Prostate gland (tissue), 2 donors: ENCODE measurements around the gene ASXL2.

ENCODE experiments used
- POLR2A ChIP-seq: fragments of 450-650 bp; IDR thresholded peaks from one replicate; pipeline ENCODE4 v1.6.1; 2016; ENCODE audit warnings: antibody characterized with exemption, mild to moderate bottlenecking
- POLR2AphosphoS5 ChIP-seq: sonication (generic); formaldehyde crosslinking; IDR thresholded peaks from one replicate; pipeline ENCODE4 v1.6.1; 2017; ENCODE audit warnings: antibody characterized with exemption
- TF ChIP-seq, protein P1 (sequence below), 4 experiments: fragments of 200-600 bp in 2 of 4; fragments of 450-650 bp in 2 of 4; sonication (generic) in 2 of 4; IDR thresholded peaks; 1 replicate in 3 of 4; 2 replicates in 1 of 4; pipeline ENCODE4 v1.5.1; 2016 to 2019; ENCODE audit warnings: antibody characterized with exemption in 4 of 4, mild to moderate bottlenecking in 2 of 4, moderate library complexity in 2 of 4

DNA sequence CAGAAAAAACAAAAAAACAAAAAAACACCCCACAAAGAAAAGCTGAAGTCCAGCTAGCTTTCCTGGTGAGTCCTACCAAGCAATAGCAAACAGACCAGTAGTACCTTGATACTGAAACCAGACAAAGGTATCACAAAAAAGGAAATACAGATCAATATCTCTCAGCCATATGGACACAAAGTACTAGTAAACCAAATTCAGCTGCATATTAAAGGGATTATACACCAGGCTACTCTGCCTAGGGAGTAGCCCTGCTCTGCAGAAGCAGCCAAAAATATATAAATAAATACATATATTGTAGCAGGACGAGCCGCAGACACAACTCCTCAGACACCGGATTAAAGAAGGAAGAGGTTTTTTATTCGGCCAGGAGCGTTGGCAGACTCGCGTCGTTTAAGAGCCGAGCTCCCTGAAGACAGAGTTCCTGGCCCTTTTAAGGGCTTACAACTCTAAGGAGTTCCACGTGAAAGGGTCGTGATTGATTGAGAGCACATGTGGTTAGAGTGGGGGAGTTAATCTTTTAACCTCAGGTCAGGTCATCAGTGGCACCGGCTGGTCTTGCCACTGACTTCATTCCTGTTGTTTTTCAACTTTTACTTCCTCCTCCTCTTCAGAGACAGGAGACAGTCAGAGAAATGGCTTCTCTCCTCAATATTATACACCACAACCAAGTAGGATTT, 166.5 kb downstream of the ASXL2 start:
- TF ChIP-seq, protein P1, sequence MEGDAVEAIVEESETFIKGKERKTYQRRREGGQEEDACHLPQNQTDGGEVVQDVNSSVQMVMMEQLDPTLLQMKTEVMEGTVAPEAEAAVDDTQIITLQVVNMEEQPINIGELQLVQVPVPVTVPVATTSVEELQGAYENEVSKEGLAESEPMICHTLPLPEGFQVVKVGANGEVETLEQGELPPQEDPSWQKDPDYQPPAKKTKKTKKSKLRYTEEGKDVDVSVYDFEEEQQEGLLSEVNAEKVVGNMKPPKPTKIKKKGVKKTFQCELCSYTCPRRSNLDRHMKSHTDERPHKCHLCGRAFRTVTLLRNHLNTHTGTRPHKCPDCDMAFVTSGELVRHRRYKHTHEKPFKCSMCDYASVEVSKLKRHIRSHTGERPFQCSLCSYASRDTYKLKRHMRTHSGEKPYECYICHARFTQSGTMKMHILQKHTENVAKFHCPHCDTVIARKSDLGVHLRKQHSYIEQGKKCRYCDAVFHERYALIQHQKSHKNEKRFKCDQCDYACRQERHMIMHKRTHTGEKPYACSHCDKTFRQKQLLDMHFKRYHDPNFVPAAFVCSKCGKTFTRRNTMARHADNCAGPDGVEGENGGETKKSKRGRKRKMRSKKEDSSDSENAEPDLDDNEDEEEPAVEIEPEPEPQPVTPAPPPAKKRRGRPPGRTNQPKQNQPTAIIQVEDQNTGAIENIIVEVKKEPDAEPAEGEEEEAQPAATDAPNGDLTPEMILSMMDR (IDR thresholded peaks at IDR 0.05): no peak
- TF ChIP-seq POLR2AphosphoS5 (peak; percentile 9), POLR2A (no peak)
